ENCODE data around the gene RAPGEF4.

- TF ChIP-seq CTCF (conservative IDR thresholded peaks at IDR 0.05; ENCODE audit: low read length) (no peak), EZH2phosphoT487 (IDR thresholded peaks at IDR 0.05; ENCODE audit: borderline replicate concordance) (no peak)
These were observed 212.0 kb downstream of the RAPGEF4 start for GRCh38 chr2:172947461-172948153.
